GM12878 (cell line): ENCODE data around the gene DDAH1. TPM values are rescaled to one million over a fixed set of nuclear protein-coding genes. Genes with fewer than 3 reads are reported as not detected.
A peak's percentile ranks its signal among the peaks of the same experiment; 100 is the strongest.

Source experiments
- BACH1 ChIP-seq: fragments of 450-650 bp; IDR thresholded peaks from 2 replicates; pipeline ENCODE4 v1.6.1; 2017; ENCODE audit warnings: mild to moderate bottlenecking, borderline replicate concordance
- BCL11A ChIP-seq: IDR thresholded peaks from 2 replicates; pipeline ENCODE4 v1.6.1; 2011; ENCODE audit warnings: low read depth, low read length
- BHLHE40 ChIP-seq, 2 experiments: fragments of 450-650 bp in 1 of 2; IDR thresholded peaks; 2 replicates each; pipeline ENCODE4 v1.6.1; 2011 to 2017; ENCODE audit warnings: low read depth in 2 of 2, borderline replicate concordance in 1 of 2, improper control_type of control experiment in 1 of 2, low read length in 1 of 2, mild to moderate bottlenecking in 1 of 2
- BRCA1 ChIP-seq: IDR thresholded peaks from 2 replicates; pipeline ENCODE4 v1.6.1; 2011; ENCODE audit warnings: low read depth, low read length, improper control_type of control experiment
- CHD2 ChIP-seq: IDR thresholded peaks from 2 replicates; pipeline ENCODE4 v1.6.1; 2011; ENCODE audit warnings: low read depth, low read length, improper control_type of control experiment, borderline replicate concordance
- CREM ChIP-seq: IDR thresholded peaks from 2 replicates; pipeline ENCODE4 v1.6.1; 2014; ENCODE audit warnings: antibody characterized with exemption, low read depth
- GATAD2B ChIP-seq: fragments of 450-650 bp; conservative IDR thresholded peaks from 2 replicates; pipeline ENCODE4 v1.6.1; 2017; ENCODE audit warnings: low read depth, mild to moderate bottlenecking, moderate library complexity
- IKZF1 ChIP-seq: fragments of 450-650 bp; conservative IDR thresholded peaks from 2 replicates; pipeline ENCODE4 v1.6.1; 2017; ENCODE audit warnings: antibody characterized with exemption, mild to moderate bottlenecking
- IRF3 ChIP-seq: fragments of 450-650 bp; IDR thresholded peaks from 2 replicates; pipeline ENCODE4 v1.6.1; 2014; ENCODE audit warnings: mild to moderate bottlenecking
- KLF5 ChIP-seq: fragments of 450-650 bp; IDR thresholded peaks from 2 replicates; pipeline ENCODE4 v1.6.1; 2014; ENCODE audit warnings: mild to moderate bottlenecking; ENCODE audit not compliant: partially characterized antibody
- MAX ChIP-seq: IDR thresholded peaks from 2 replicates; pipeline ENCODE4 v1.6.1; 2012; ENCODE audit warnings: low read depth, low read length, improper control_type of control experiment
- MYB ChIP-seq: fragments of 150-350 bp; IDR thresholded peaks from 2 replicates; pipeline ENCODE4 v1.6.1; 2014; ENCODE audit warnings: mild to moderate bottlenecking, low read depth, low read length, borderline replicate concordance
- POLR2AphosphoS2 ChIP-seq: IDR thresholded peaks from 2 replicates; pipeline ENCODE4 v1.6.1; 2011; ENCODE audit warnings: low read depth, mild to moderate bottlenecking, low read length, improper control_type of control experiment, moderate library complexity
- RUNX3 ChIP-seq: IDR thresholded peaks from 2 replicates; pipeline ENCODE4 v1.6.1; 2012; ENCODE audit warnings: low read length, inconsistent platforms
- SIN3A ChIP-seq: IDR thresholded peaks from 2 replicates; pipeline ENCODE4 v1.6.1; 2012; ENCODE audit warnings: low read depth, low read length, improper control_type of control experiment
- SIX5 ChIP-seq: IDR thresholded peaks from 2 replicates; pipeline ENCODE4 v1.6.1; 2011; ENCODE audit warnings: mild to moderate bottlenecking, low read depth, low read length, moderate library complexity; ENCODE audit not compliant: severe bottlenecking
- SP1 ChIP-seq: IDR thresholded peaks from one replicate; pipeline ENCODE4 v1.6.1; 2011; ENCODE audit warnings: low read depth, low read length
- TAF1 ChIP-seq: IDR thresholded peaks from 2 replicates; pipeline ENCODE4 v1.6.1; 2011; ENCODE audit warnings: mild to moderate bottlenecking, low read depth, low read length, borderline replicate concordance
- TARDBP ChIP-seq: IDR thresholded peaks from 2 replicates; pipeline ENCODE4 v1.6.1; 2016; ENCODE audit warnings: borderline replicate concordance
- TCF3 ChIP-seq: IDR thresholded peaks from 2 replicates; pipeline ENCODE4 v1.6.1; 2012; ENCODE audit warnings: low read depth, mild to moderate bottlenecking, low read length, borderline replicate concordance; ENCODE audit not compliant: insufficient read depth
- WRNIP1 ChIP-seq: IDR thresholded peaks from 2 replicates; pipeline ENCODE4 v1.6.1; 2011; ENCODE audit warnings: low read depth, low read length, improper control_type of control experiment, borderline replicate concordance
- ZBED1 ChIP-seq: IDR thresholded peaks from 2 replicates; pipeline ENCODE4 v1.6.1; 2016; ENCODE audit warnings: borderline replicate concordance
- polyA plus RNA-seq, 11 experiments: library from polyadenylated mRNA; depleted of rRNA in 4 of 11; unstranded in 6 of 11; stranded (reverse) in 5 of 11; fragments of >200 nt; fragmentation: Nextera tagmentation in 4 of 11; fragmentation: Illumina TruSeq in 1 of 11; extraction: Ambion mirVana in 4 of 11; extraction: Trizol in 1 of 11; gene quantifications; 1 replicate in 1 of 11; 2 replicates in 10 of 11; pipeline versions ENCODE4 v1.2.1 to v1.2.3, GENCODE V29; 2011 to 2016; ENCODE audit warnings: inconsistent platforms in 2 of 11, missing spikeins in 2 of 11, low read depth in 1 of 11
- total RNA-seq, 4 experiments: library from RNA; depleted of rRNA in 3 of 4; stranded (reverse); fragments of >200 nt in 3 of 4; fragmentation: Illumina TruSeq in 1 of 4; extraction: Trizol in 1 of 4; gene quantifications; 2 replicates each; pipeline versions ENCODE4 v1.2.1 to v1.2.3, GENCODE V29; 2013 to 2021
- TF ChIP-seq, protein P1 (sequence below): IDR thresholded peaks from 2 replicates; pipeline ENCODE4 v1.6.1; 2012; ENCODE audit warnings: low read depth, low read length, improper control_type of control experiment
- TF ChIP-seq, protein P2 (sequence below): fragments of 450-650 bp; IDR thresholded peaks from 2 replicates; pipeline ENCODE4 v1.6.1; 2016; ENCODE audit warnings: mild to moderate bottlenecking, moderate library complexity, borderline replicate concordance

DDAH1 gene
- total and polyA plus RNA-seq, 10 of the 15 experiments (the other 5 are each of a cell fraction or from before 2014, with no cell fraction given) = 0.07 to 0.88 (median 0.27) TPM; not detected in 6

DNA sequence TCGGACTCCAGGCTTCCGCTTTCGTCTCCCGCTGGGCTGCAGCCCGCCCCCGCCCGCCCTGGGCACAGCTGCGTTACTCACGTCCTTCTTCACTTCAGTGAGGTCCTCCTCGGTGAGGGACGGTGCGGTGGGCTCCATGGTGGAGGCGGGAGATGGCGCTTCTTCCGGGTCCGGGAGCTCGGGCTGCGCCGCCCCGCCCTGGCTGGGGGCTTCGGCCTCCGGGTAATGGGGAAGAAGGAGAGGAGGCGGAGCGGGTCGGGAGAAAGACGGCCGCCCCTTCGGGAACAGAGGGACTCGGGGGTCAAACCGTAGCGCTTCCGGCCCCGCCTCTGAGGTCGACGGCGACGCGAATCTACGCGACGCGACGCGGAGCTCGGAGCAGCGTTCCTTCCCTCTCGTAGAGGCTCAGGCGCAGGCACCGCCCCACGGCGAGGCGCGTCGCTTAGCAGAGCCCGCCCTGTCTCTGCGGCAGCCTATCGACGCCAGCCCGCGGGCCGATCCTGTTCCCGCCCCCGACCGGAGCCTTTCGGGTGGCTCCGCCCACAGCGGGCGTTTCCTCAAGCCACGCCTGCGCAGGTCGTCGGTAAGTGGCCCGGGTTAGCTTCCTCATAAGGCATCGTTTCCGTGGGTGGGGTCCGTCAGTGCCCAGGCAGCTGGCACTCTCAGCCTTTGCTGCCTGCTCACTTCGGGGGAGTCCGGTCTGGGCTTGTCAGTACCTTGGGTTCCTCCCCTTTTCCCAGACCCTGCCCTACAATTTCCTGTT is 188.6 kb downstream of the DDAH1 start, which contains the start of gene BCL10 (continued):
- TF ChIP-seq, protein P1, sequence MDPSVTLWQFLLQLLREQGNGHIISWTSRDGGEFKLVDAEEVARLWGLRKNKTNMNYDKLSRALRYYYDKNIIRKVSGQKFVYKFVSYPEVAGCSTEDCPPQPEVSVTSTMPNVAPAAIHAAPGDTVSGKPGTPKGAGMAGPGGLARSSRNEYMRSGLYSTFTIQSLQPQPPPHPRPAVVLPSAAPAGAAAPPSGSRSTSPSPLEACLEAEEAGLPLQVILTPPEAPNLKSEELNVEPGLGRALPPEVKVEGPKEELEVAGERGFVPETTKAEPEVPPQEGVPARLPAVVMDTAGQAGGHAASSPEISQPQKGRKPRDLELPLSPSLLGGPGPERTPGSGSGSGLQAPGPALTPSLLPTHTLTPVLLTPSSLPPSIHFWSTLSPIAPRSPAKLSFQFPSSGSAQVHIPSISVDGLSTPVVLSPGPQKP = peak; percentile 95
- peak in 1 of 2 experiments; percentile 19; a peak in 2 of 4 replicates for TF ChIP-seq BHLHE40 (IDR thresholded peaks at IDR 0.05; ENCODE audit: borderline replicate concordance in 1 of 2, low read depth in 2 of 2, low read length in 1 of 2)
- TF ChIP-seq MYB = no peak
- peak; percentile 22; the same call in 1 of the 2 replicates for TF ChIP-seq TCF3
- TF ChIP-seq TARDBP = no peak
- TF ChIP-seq POLR2AphosphoS2 = peak; percentile 47; the same call in 1 of the 2 replicates
- TF ChIP-seq TAF1 = peak; percentile 53; the same call in 1 of the 2 replicates
- TF ChIP-seq BRCA1 = no peak
- peak; percentile 2 for TF ChIP-seq SIN3A
- peak; percentile 85 for TF ChIP-seq IKZF1
- peak; percentile 27; the same call in 1 of the 2 replicates for TF ChIP-seq MAX
- peak; percentile 80 for TF ChIP-seq SP1
- no peak for TF ChIP-seq BCL11A
- no peak for TF ChIP-seq SIX5
- peak; percentile 32; the same call in 1 of the 2 replicates for TF ChIP-seq IRF3
- TF ChIP-seq CREM = peak; percentile 97
- TF ChIP-seq, protein P2, sequence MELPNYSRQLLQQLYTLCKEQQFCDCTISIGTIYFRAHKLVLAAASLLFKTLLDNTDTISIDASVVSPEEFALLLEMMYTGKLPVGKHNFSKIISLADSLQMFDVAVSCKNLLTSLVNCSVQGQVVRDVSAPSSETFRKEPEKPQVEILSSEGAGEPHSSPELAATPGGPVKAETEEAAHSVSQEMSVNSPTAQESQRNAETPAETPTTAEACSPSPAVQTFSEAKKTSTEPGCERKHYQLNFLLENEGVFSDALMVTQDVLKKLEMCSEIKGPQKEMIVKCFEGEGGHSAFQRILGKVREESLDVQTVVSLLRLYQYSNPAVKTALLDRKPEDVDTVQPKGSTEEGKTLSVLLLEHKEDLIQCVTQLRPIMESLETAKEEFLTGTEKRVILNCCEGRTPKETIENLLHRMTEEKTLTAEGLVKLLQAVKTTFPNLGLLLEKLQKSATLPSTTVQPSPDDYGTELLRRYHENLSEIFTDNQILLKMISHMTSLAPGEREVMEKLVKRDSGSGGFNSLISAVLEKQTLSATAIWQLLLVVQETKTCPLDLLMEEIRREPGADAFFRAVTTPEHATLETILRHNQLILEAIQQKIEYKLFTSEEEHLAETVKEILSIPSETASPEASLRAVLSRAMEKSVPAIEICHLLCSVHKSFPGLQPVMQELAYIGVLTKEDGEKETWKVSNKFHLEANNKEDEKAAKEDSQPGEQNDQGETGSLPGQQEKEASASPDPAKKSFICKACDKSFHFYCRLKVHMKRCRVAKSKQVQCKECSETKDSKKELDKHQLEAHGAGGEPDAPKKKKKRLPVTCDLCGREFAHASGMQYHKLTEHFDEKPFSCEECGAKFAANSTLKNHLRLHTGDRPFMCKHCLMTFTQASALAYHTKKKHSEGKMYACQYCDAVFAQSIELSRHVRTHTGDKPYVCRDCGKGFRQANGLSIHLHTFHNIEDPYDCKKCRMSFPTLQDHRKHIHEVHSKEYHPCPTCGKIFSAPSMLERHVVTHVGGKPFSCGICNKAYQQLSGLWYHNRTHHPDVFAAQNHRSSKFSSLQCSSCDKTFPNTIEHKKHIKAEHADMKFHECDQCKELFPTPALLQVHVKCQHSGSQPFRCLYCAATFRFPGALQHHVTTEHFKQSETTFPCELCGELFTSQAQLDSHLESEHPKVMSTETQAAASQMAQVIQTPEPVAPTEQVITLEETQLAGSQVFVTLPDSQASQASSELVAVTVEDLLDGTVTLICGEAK = peak; percentile 50; the same call in 1 of the 2 replicates
- TF ChIP-seq BACH1 = peak; percentile 35; the same call in 1 of the 2 replicates
- TF ChIP-seq KLF5 = peak; percentile 32
- TF ChIP-seq WRNIP1 = 0 out of 2 replicates have a peak, but pooled peaks have one; percentile 21
- peak; percentile 80; the same call in 1 of the 2 replicates for TF ChIP-seq GATAD2B
- 0 out of 2 replicates have a peak, but pooled peaks have one; percentile 22 for TF ChIP-seq RUNX3
- TF ChIP-seq CHD2 = peak; percentile 59
- TF ChIP-seq ZBED1 = no peak
